A673 (cell line): ENCODE results near the gene PRKCH.

Source experiments
- CTCF ChIP-seq: fragments of 300-800, 200-600 bp; sonication (generic); conservative IDR thresholded peaks from 2 replicates; pipeline ENCODE4 v1.5.1; 2017; ENCODE audit warnings: low read depth, mild to moderate bottlenecking, antibody characterized with exemption, low read length, moderate library complexity, mixed read lengths
- EZH2 ChIP-seq: fragments of 200-600 bp; sonication (generic); IDR thresholded peaks from 2 replicates; pipeline ENCODE4 v1.6.1; 2017; ENCODE audit warnings: borderline replicate concordance, low read depth, mild to moderate bottlenecking, mixed read lengths, antibody characterized with exemption, low read length; ENCODE audit not compliant: poor library complexity, severe bottlenecking

DNA sequence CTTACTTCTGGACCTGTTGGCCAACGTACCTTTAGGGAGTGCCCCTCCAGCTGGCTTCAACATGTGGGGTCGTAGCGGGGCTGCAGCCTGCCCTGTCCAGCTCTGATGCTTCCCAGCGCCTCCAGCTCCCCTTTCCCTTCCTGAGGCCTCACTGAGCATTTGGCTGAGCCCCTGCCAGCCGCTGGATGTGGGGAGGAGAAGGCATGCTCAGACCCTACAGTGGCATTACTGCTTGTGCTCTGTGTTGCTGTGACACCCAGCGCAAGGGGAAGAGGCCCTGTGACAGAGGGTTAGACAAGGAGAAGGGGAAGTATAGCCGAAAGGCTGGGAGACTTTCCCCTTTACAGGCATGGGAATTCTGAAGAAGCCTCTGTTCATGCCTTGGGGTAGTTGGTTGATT lies 145.9 kb downstream of the PRKCH start:
- TF ChIP-seq EZH2 (no peak), CTCF (no peak)
